Subcutaneous adipose tissue (tissue), 4 donors: ENCODE measurements around the gene PROKR2. TPM values are rescaled to one million over a fixed set of nuclear protein-coding genes. Genes with fewer than 3 reads are reported as not detected.

Experiments
- CTCF ChIP-seq: fragments of 450-650 bp; IDR thresholded peaks from one replicate; pipeline ENCODE4 v1.5.1; 2016; ENCODE audit warnings: low read depth, mild to moderate bottlenecking, control low read depth, antibody characterized with exemption, moderate library complexity
- total RNA-seq, 4 donors: library from RNA; depleted of rRNA; stranded (reverse); fragments of >200 nt; gene quantifications; one replicate each; pipeline ENCODE4 v1.1.0, GENCODE V29; 2016

The PROKR2 gene
- total RNA-seq, result not detected

GRCh38 chr20:5316188-5317158, at the start of gene PROKR2:
Gene PROKR2 (minus strand): TSS chr20:5316954. CDS start chr20:5314369, 2,585 bp downstream.
- no peak for TF ChIP-seq CTCF

GRCh38 chr20:5364997-5365597, 48.3 kb upstream of the PROKR2 start:
- TF ChIP-seq CTCF, result no peak

- no peak for TF ChIP-seq CTCF
These were observed 47.5 kb upstream of the PROKR2 start for GRCh38 chr20:5364136-5364821.

GRCh38 chr20:5362771-5363170, 46.0 kb upstream of the PROKR2 start:
- no peak for TF ChIP-seq CTCF

- TF ChIP-seq CTCF, result no peak
These were observed 44.4 kb upstream of the PROKR2 start for GRCh38 chr20:5361176-5361575.

- TF ChIP-seq CTCF, result no peak
These were observed 41.2 kb upstream of the PROKR2 start for GRCh38 chr20:5357946-5358345.

GRCh38 chr20:5356941-5357340, 40.2 kb upstream of the PROKR2 start:
- TF ChIP-seq CTCF, result no peak
